NCI-H2081 (cell line): ENCODE data around the gene DONSON.
"Not testable (repeated sequence)": the region's sequence is repeated elsewhere in the genome, so short reads cannot be mapped to it uniquely, and the experiment has no call there.

Experiments
- DNase-seq, 2 experiments: peaks; one replicate each; lab custom pipeline; 2025; lab: John Stamatoyannopoulos, UW

DONSON gene

DNA sequence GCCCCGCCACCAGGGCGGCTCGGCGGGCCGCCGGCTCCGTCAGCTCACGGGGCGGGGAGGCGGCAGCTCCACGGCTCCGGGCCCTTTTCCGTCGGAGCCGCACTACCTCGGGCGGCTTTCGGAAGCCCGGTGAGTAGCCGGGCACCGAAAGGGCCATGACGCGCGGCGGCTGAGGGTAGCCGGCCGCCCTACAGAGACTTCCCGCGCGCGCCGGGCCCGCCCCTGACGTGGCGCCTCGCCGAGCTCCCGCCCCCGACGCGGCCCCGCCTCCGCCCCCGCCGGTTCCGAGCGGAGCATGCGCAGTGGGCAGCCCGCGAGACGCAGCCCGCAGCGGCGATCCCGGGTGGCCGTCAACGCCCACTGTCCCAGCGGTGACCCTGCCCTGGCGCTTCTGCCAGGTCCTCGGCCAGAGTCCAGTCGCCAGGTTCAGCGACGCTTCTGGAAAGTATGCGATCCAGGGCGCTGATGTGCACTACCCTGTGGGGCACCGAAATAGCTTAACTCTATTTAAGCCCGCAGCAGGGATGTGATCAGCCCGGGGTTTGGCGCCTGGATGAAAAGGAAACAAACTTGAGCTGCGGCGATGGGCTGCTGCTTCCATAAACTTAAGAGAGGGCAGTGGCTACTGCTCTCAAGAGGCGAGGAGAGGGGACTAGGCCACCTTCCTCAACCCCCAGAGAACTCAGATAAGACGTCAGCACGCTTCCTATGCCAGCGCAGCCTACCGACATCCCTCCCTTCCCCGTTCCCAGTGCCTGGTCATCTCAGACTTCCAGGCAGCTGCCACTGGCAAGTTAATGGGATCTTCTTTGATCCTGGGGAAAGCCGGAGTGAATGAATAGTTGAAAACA lies at the start of gene DONSON:
Gene DONSON (minus strand): TSS at position 200 of the 851 bp plus-strand sequence. CDS start 43 bp downstream, at position 157.
- peak; percentile 70 to 74 for DNase-seq

DNA sequence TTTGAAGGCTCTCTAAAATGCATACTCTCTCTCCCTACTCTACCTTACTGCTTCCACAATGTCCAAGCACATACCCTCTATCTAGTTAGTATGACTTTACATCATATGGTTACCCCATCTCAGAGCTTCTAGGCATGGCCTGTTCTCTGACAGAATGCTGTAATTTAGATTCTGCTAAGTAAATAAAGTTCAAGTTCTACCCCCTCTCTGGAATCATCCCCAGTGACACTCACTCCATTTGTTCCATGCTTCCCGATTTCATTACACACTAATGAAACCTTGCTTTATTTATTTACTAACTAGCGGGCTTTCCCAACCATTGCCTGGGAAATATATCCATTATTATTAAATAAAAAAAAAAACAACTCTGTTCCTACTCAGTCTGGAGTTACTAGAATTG lies 45.8 kb upstream of the DONSON start:
- no peak for DNase-seq

GRCh38 chr21:33626151-33626550 lies 37.7 kb upstream of the DONSON start:
- not testable (repeated sequence) for DNase-seq

- no peak for DNase-seq
These were observed 33.8 kb upstream of the DONSON start for GRCh38 chr21:33622253-33622652.

DNA sequence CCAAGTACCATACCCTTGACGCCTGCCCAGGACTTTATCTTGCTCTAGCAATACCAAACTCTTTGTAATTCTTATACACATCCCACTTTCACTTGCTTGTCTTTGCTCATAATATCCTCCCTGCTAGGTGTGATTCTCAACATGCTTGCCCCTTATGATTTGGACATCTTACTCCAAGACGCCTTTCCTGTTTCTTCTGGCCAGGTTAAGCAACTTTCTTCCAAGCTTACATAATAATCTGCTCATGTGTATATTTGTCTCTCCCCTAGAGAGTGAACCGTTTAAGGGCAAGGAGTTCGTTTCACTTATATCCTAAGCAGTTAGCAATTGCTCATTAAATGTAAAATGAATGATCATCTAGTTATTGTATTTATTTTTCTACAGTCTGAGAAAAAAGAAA lies 31.2 kb upstream of the DONSON start:
- DNase-seq = no peak

DNA sequence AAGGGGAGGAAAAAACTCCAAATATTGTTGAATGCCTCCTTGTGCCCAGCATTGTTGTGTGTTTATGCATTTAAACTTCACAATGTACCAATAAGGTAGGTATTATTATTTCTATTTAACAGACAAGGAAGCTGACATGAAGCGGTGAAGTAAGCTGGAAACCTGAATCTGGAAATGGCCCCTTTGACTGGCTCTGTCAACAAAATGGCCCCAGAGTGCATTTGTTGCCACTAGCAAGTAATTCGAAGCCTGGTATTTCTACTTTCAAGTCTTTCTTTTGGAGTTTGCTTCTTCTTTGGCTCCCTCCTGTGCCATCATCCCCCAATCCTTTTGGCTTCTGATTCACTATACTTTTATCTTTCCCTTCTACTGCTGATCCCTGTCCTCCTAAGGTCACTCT lies 29.9 kb upstream of the DONSON start:
- no peak for DNase-seq

GRCh38 chr21:33617565-33617964 lies 29.1 kb upstream of the DONSON start:
- DNase-seq = not testable (repeated sequence)

GRCh38 chr21:33611006-33611744 lies 22.7 kb upstream of the DONSON start:
- no peak for DNase-seq

GRCh38 chr21:33608559-33608958 lies 20.1 kb upstream of the DONSON start:
- DNase-seq = no peak

GRCh38 chr21:33598051-33598450 lies 9.6 kb upstream of the DONSON start:
- no peak for DNase-seq

DNA sequence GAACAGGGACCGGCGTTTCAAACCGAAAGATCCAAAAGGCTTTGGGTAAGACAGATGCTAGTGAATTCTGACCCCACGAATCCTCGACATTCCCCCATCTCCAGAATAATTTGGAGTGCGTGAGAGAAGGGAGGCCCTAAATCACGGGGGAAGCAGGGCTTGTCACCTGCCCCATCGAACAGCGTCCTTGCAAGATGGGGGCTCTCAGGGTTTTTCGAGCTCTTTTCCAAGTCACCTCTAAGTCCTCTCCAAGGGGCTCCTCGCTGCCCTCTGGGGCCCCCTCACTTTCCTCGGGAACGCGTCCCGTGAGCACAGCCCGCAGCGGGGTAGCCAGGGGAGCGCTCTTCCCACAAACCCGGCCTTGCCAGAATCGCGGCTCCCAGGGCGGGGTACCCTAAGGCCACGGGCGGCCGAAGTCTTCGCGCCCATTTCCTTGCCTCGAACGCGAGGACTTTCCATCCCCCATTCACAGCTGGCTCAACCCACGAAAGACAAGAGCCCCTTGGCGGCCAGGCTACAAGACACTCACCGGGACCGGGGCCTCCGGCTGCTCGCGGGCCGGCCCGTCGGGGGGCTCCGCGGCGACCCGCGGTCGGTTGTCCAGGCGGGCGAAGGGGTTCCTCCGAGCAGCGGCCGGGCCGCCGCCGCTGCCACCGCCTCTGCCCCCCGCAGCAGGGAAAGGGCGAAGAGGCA lies 546 bp downstream of the DONSON start:
- DNase-seq = peak; percentile 11 to 27

DNA sequence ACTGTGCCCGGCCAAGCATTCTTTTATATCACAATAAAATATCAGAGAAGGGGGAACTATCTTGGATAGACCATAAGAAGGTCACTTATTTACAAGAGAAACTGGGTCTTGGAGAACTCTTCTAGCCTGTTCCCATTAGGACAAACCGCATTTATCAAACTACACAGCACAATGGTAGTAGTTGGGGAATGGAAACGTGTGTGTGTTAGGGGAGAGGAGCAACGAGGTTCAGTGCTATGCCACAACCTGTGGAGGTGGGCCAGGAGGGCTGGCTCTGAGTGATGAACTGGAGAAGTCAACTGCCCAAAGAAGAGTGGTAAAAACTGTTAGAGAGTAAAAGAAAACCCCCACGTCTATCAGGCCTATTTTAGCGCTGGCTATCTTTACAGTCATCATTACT lies 1.6 kb downstream of the DONSON start:
- DNase-seq = no peak

DNA sequence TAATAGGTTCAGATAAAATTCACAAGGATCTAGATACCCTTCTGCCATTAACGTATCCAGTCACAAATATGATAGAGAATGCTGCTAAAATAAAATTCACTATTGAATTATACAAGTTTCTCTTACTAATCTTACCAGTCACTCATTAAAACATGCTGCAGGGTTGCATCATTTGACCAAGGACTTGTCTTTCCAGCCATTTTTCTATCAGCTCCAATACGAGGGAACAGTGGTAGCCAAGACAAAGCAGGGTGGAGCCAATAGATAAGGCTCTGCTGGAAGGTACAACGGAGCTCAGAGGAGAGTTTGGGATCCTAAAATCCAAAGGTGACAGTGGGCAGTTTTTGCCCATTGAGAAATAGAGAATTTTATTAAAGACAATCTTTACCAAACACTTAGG lies 4.0 kb downstream of the DONSON start:
- no peak for DNase-seq

GRCh38 chr21:33578959-33579542 lies 9.4 kb downstream of the DONSON start:
- no peak for DNase-seq

GRCh38 chr21:33578214-33578613 lies 10.3 kb downstream of the DONSON start:
- DNase-seq = no peak

DNA sequence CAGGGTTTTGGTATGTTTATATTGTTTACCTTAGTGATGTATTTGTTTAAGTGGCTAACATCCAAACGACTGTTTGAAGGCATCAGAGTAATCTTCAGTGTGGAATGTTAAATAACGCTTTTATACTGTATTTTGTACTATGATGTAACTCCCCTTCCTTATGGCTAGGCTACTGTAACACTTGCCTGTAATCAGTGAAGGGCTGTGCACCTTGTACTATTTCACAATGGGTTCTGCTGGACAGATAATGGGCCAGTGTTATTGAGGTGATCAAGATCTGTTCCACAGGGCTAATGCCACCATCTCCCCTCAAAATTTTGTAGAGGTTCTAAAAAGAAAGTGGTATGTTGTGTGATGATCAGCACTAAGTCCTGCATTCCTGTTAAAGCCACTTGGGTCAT lies 11.7 kb downstream of the DONSON start:
- not testable (repeated sequence) for DNase-seq

DNA sequence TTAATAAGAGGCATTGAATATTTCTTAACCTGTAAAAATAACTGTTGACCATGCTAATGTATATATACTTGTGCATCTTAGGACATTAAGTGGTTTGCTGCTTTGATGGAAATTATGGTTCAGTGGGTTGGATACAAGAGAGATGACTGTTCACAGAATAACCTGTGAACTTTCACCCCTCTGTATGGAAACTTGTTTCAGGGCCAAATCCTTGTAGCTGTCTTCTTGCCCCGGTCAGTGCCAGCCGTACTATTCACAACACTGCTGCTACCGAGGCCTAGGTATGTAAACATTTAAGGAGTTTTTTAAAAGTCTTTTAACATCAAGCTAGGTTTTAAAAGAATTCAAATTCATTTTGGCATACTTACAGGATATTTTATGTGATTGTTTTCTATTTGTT lies 16.1 kb downstream of the DONSON start:
- DNase-seq = no peak

DNA sequence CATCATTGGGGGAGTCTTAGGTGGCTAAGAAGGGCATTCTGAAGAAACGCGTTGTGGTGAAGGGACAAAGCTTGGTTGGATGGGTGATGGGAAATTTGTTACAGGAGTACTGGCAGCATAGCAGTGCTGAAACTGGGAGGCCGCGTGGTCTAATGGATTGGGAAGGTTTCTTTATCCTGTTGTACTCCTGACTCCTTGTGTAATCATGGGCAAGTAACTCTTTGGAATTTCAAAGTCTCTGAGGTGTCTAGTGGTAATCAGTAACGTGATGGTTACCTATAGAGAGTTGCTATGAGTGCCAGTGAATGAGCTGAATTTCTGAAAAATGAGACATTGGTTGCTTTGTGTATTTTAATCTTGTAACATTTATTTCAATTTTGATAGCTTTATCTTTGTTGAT lies 18.5 kb downstream of the DONSON start:
- DNase-seq = no peak

DNA sequence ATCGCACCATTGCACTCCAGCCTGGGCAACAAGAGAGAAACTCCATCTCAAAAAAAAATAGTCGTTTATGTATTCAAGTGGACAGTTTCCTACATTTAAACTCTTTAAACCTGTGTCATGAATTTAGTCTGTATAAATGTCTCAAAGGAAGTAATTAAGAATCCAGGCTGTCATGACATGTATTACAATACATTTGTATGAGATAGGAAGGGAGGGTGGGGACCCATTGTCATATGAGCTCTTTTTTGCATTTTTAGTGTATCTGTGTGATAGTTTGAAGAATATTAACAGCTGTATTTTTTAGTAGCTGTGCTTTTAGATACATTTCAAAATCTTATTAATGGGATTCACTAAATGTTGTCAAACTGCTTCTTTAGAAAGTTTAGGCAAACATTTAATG lies 20.0 kb downstream of the DONSON start:
- no peak for DNase-seq

- DNase-seq = no peak
These were observed 20.6 kb downstream of the DONSON start for GRCh38 chr21:33567914-33568313.

- DNase-seq = no peak
These were observed 22.0 kb downstream of the DONSON start for GRCh38 chr21:33566514-33566913.

DNA sequence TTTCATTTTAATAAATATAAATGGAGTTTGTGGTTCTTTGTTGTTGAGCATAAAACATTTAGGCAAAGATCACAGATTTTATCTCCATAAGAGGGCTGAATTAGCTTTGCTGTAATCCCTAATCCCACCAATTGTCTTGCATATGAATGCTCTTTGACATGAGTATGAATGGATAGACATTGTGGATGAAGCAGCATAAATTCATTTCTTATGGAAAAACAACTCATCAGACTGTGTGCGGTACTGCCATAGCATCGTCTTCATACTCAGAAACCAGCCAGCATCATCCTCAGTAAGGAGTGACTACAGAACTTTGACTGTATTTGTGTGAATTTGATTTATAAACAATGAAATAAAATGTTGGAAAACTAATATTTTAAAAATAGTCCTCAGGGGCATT lies 26.1 kb downstream of the DONSON start:
- no peak for DNase-seq
